Fibroblast of villous mesenchyme (primary cell): Measurements from ENCODE around the gene NEURL2. TPM values are rescaled to one million over a fixed set of nuclear protein-coding genes. Genes with fewer than 3 reads are reported as not detected.

Experiments used
- DNase-seq: peaks from one replicate; pipeline ENCODE4 v3.0.0-alpha.2; 2010; ENCODE audit warnings: low read depth
- H3K4me3 ChIP-seq: 2 replicates; pipeline ENCODE4 v1.5.1; 2011; ENCODE audit warnings: low read depth, mild to moderate bottlenecking, low read length
- CTCF ChIP-seq: IDR thresholded peaks from 2 replicates; pipeline ENCODE4 v1.5.1; 2012; ENCODE audit warnings: low read depth, mild to moderate bottlenecking, low read length; ENCODE audit not compliant: insufficient read depth
- total RNA-seq: library from RNA; depleted of rRNA; stranded (reverse); fragments of >200 nt; gene quantifications from 2 replicates; pipeline ENCODE4 v1.2.3, GENCODE V29; 2012

Gene NEURL2
- total RNA-seq, 1 donor, result 3.9 TPM

- TF ChIP-seq CTCF, result no peak
- DNase-seq, result no peak
- no peak overlapping the region for H3K4me3 ChIP-seq
Measured at GRCh38 chr20:45840700-45841198, 50.3 kb downstream of the NEURL2 start.

Other genes with a start within 250 kb of the NEURL2 start
- not detected in 2 replicates for gene WFDC11, start 221.0 kb downstream of the NEURL2 start, total RNA-seq
- gene WFDC13, start 189.2 kb downstream of the NEURL2 start, total RNA-seq, result not detected in 2 replicates
- not detected in 2 replicates for gene WFDC10B, start 186.2 kb downstream of the NEURL2 start, total RNA-seq
- gene SPINT4, start 168.9 kb downstream of the NEURL2 start, total RNA-seq, result not detected in 2 replicates
- gene WFDC3, start 99.3 kb downstream of the NEURL2 start, total RNA-seq, result 0.43 TPM in 1 of 2 replicates, not detected in the other
- gene DNTTIP1, start 99.3 kb downstream of the NEURL2 start, total RNA-seq, result 9.5 and 12.6 TPM in 2 replicates
- 13.5 and 26.3 TPM in 2 replicates for gene UBE2C, start 78.6 kb downstream of the NEURL2 start, total RNA-seq
- 0.32 and 0.43 TPM in 2 replicates for gene TNNC2, start 63.9 kb downstream of the NEURL2 start, total RNA-seq
- 50.5 and 60.9 TPM in 2 replicates for gene SNX21, start 57.4 kb downstream of the NEURL2 start, total RNA-seq
- gene ACOT8, start 33.8 kb downstream of the NEURL2 start, total RNA-seq, result 36.7 and 43.5 TPM in 2 replicates
- gene ZSWIM3, start 33.6 kb downstream of the NEURL2 start, total RNA-seq, result 3.2 and 5.6 TPM in 2 replicates
- 8.1 and 9.1 TPM in 2 replicates for gene ZSWIM1, start 10.0 kb downstream of the NEURL2 start, total RNA-seq
- gene SPATA25, start 3.6 kb downstream of the NEURL2 start, total RNA-seq, result 0.43 and 1.3 TPM in 2 replicates
- 60.9 and 61.3 TPM in 2 replicates for gene CTSA, start 127 bp upstream of the NEURL2 start, total RNA-seq
- 10.4 and 14.8 TPM in 2 replicates for gene PLTP, start 20.9 kb upstream of the NEURL2 start, total RNA-seq
- 9.1 and 15.8 TPM in 2 replicates for gene PCIF1, start 43.5 kb upstream of the NEURL2 start, total RNA-seq
- 17.7 and 19.6 TPM in 2 replicates for gene ZNF335, start 81.0 kb upstream of the NEURL2 start, total RNA-seq
- gene MMP9, start 117.7 kb upstream of the NEURL2 start, total RNA-seq, result not detected in 2 replicates
- under 0.01 TPM in 2 replicates for gene SLC12A5, start 138.0 kb upstream of the NEURL2 start, total RNA-seq
- 15.5 and 18.6 TPM in 2 replicates for gene NCOA5, start 198.8 kb upstream of the NEURL2 start, total RNA-seq
- 0.43 and 0.97 TPM in 2 replicates for gene CD40, start 227.1 kb upstream of the NEURL2 start, total RNA-seq